GM12892 (cell line): ENCODE data around the gene DNAJB14.

Experiments used
- POLR2A ChIP-seq: IDR thresholded peaks from 2 replicates; pipeline ENCODE4 v1.6.1; 2011; ENCODE audit warnings: low read depth, low read length, control low read depth
- TAF1 ChIP-seq: IDR thresholded peaks from 2 replicates; pipeline ENCODE4 v1.6.1; 2011; ENCODE audit warnings: low read depth, mild to moderate bottlenecking, control low read depth, low read length, borderline replicate concordance

GRCh38 chr4:99859618-99860017 lies 86.8 kb downstream of the DNAJB14 start:
- TF ChIP-seq TAF1 (no peak), POLR2A (no peak)
